Measurements from ENCODE around the gene TP53I13. TPM values are rescaled to one million over a fixed set of nuclear protein-coding genes. Genes with fewer than 3 reads are reported as not detected.

Gene TP53I13
- total RNA-seq, 1 donor from 2014 or later, result 51.9 TPM

DNA sequence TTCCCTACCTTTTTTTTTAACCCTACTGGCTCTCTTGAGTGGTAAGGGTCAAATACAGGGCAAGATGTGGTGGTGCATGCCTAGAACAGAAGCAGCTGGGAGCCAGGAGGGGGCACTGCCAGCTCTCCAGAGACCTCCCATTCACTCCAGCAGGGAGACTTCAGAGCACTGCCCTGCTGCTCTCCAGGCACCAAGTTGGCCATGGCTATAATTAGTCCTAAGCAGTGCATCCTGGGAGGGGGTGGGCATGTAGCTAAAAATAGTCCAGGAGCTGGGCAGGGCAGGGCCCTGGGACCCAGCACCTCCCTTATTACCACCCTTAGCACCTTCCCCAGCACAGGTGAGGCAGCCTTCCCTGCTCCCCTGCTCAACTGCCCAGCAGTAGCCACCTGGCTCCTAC is 50.8 kb downstream of the TP53I13 start:
- intact Hi-C loops (cut with DNase I), result no loop called here
- H3K4me3 ChIP-seq, result no peak overlapping the region
- H3K9me3 ChIP-seq, result no peaks in the 10 kb centered on the region
- no peak overlapping the region for H3K27ac ChIP-seq
- no peaks in the 10 kb centered on the region for H3K27me3 ChIP-seq
- peaks cover 49% of the 10 kb centered on the region for H3K4me1 ChIP-seq
- H3K36me3 ChIP-seq, result no peaks in the 10 kb centered on the region
- TF ChIP-seq, protein P1, sequence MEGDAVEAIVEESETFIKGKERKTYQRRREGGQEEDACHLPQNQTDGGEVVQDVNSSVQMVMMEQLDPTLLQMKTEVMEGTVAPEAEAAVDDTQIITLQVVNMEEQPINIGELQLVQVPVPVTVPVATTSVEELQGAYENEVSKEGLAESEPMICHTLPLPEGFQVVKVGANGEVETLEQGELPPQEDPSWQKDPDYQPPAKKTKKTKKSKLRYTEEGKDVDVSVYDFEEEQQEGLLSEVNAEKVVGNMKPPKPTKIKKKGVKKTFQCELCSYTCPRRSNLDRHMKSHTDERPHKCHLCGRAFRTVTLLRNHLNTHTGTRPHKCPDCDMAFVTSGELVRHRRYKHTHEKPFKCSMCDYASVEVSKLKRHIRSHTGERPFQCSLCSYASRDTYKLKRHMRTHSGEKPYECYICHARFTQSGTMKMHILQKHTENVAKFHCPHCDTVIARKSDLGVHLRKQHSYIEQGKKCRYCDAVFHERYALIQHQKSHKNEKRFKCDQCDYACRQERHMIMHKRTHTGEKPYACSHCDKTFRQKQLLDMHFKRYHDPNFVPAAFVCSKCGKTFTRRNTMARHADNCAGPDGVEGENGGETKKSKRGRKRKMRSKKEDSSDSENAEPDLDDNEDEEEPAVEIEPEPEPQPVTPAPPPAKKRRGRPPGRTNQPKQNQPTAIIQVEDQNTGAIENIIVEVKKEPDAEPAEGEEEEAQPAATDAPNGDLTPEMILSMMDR (IDR thresholded peaks at IDR 0.05), result no peak
- no peak for ATAC-seq
- peak; percentile 43 for DNase-seq

DNA sequence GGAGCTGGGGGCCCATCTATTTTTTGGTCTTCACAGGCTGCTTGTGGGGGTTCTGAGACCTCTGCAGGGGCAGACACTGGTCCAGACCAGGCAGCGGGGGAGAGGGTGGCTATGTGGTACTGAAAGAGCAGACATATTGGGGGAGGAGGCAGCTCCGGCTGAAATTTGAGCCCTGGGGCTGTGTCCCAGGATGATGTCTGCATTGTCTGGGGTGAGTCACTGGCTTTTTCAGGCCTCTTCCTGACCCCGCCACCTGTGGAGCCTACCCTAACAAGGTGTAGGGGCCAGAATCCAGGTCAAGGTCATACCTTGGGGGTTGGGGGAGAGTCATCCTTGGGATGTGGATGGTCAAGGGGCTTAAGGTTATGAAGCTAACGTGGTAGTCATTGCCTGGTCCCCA is 51.8 kb downstream of the TP53I13 start:
- DNase-seq (peak; percentile 56), ATAC-seq (no peak)
- H3K27me3 ChIP-seq, result no peaks in the 10 kb centered on the region
- H3K9me3 ChIP-seq, result no peaks in the 10 kb centered on the region
- intact Hi-C loops (cut with DNase I), result no loop called here
- no peak overlapping the region for H3K27ac ChIP-seq
- H3K4me1 ChIP-seq, result peaks cover 40% of the 10 kb centered on the region
- no peaks in the 10 kb centered on the region for H3K36me3 ChIP-seq
- H3K4me3 ChIP-seq, result no peak overlapping the region
- TF ChIP-seq, protein P1 (IDR thresholded peaks at IDR 0.05), result no peak

DNA sequence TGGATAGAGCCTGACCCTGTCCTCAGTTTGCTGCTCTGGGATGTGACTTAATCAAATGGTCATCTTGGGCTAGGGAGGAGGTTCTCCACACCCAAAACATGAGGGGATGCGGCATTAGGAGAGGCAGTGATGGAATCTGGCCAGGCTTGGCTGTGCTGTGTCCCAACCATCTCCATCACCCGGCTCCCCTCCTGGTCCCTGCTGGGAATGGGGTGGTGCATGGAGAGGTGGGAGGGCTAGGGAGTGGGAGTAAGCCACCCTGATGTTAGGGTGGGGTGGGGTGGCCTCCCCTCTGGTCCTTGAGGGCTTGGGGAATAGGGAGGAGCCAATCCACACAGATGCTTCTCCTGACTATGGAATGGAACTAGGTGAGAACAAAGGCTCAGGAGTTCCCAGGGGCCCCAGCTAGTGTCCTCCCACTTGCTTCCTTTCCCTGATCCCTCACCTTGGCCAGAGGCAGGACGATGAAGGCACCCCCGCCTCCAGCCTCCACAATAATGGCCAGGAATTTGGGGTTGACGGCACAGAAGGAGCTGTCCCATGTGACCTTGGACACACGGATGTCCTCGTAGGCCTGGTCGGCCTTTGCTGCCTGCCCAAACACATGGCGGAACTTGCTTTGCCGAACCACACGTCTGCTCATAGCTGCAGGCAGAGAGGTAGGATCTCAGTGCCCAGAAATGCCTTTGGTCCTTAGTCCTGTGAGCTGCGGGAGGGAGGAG is 52.4 kb downstream of the TP53I13 start:
- Histone ChIP-seq H3K4me1 (peaks cover 37% of the 10 kb centered on the region), H3K27me3 (no peaks in the 10 kb centered on the region), H3K4me3 (no peak overlapping the region), H3K27ac (no peak overlapping the region), H3K36me3 (no peaks in the 10 kb centered on the region), H3K9me3 (no peaks in the 10 kb centered on the region)
- TF ChIP-seq, protein P1 (IDR thresholded peaks at IDR 0.05), result no peak
- no peak for ATAC-seq
- DNase-seq, result no peak
- intact Hi-C loops (cut with DNase I), result no loop called here

DNA sequence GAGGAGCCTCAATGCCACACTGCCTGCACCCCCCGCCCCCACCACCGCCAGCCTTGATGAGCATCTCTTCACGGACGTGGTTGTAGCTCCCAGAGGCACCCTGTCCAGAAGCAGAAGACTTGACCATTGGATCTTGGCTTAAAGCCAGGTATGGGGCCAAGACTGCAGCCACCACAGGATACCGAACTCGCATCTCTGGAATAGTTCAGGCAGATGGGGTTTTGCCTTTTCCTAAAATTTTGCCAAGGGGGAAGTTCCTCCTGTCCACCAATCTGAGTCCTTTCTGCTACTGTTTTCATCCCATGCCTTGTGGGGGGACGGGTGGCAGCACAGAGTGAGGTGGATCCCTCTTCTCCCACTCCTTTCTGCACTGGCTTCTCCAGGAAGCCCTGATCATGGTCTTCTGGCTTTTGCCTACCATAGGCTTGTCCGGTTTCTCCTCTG is 53.3 kb downstream of the TP53I13 start:
- ATAC-seq, result no peak
- Histone ChIP-seq H3K36me3 (no peaks in the 10 kb centered on the region), H3K27me3 (no peaks in the 10 kb centered on the region), H3K4me3 (peak overlapping the region; percentile 76), H3K4me1 (peaks cover 29% of the 10 kb centered on the region), H3K9me3 (no peaks in the 10 kb centered on the region), H3K27ac (no peak overlapping the region)
- TF ChIP-seq, protein P1 (IDR thresholded peaks at IDR 0.05), result no peak
- intact Hi-C loops (cut with DNase I), result no loop called here
- no peak for DNase-seq

Other genes with a start within 250 kb of the TP53I13 start
- gene TAOK1, start 178.3 kb upstream of the TP53I13 start, total RNA-seq, result 60.2 TPM
- gene ABHD15, start 1.7 kb upstream of the TP53I13 start, total RNA-seq, result 10.9 TPM
- 64.8 TPM for gene GIT1, start 20.9 kb downstream of the TP53I13 start, total RNA-seq
- 6.8 TPM for gene ANKRD13B, start 24.4 kb downstream of the TP53I13 start, total RNA-seq
- gene CORO6, start 54.2 kb downstream of the TP53I13 start, total RNA-seq, result 7.7 TPM

Measured in upper lobe of right lung (tissue), 1 donor.